Gastrocnemius medialis (tissue), 4 donors: ENCODE measurements around the gene C14orf180. TPM values are rescaled to one million over a fixed set of nuclear protein-coding genes. Genes with fewer than 3 reads are reported as not detected.

Experiments
- ATAC-seq, 2 donors: fragments of 150-250 bp; one replicate each; pipeline ENCODE4 v1.9.1; 2016
- DNase-seq, 2 donors: peaks; one replicate each; pipeline ENCODE4 v3.0.0-alpha.2; 2019
- H3K27ac ChIP-seq, 4 donors: fragments of 200-600 bp; sonication (generic); 1 replicate in 1 of 4; 2 replicates in 3 of 4; pipeline ENCODE4 v1.5.1; 2016 to 2018; ENCODE audit warnings: mild to moderate bottlenecking in 2 of 4, moderate library complexity in 1 of 4
- H3K27me3 ChIP-seq, 3 donors: fragments of 200-600 bp; sonication (generic) in 2 of 3; 1 replicate in 1 of 3; 2 replicates in 2 of 3; pipeline versions ENCODE4 v1.5.1 to v1.6.0; 2016 to 2019; ENCODE audit warnings: mild to moderate bottlenecking in 1 of 3, moderate library complexity in 1 of 3
- H3K36me3 ChIP-seq, 2 donors: fragments of 200-600 bp; sonication (generic) in 1 of 2; one replicate each; pipeline ENCODE4 v1.5.1; 2017 to 2018
- H3K4me1 ChIP-seq, 2 donors: fragments of 200-600 bp; sonication (generic) in 1 of 2; one replicate each; pipeline ENCODE4 v1.5.1; 2016 to 2017; ENCODE audit warnings: mild to moderate bottlenecking in 2 of 2
- H3K4me3 ChIP-seq, 4 donors: fragments of 200-600 bp; sonication (generic) in 3 of 4; 1 replicate in 1 of 4; 2 replicates in 3 of 4; pipeline ENCODE4 v1.5.1; 2016 to 2019; ENCODE audit warnings: mild to moderate bottlenecking in 2 of 4
- H3K9me3 ChIP-seq, 3 donors: fragments of 200-600 bp; sonication (generic) in 2 of 3; 1 replicate in 1 of 3; 2 replicates in 2 of 3; pipeline ENCODE4 v1.5.1; 2016 to 2019
- CTCF ChIP-seq, 5 experiments: fragments of 450-650 bp in 3 of 5; fragments of 200-600 bp in 2 of 5; sonication (generic) in 2 of 5; IDR thresholded peaks in 4 of 5; conservative IDR thresholded peaks in 1 of 5; 1 replicate in 4 of 5; 2 replicates in 1 of 5; pipeline ENCODE4 v1.5.1; 2016 to 2019; ENCODE audit warnings: antibody characterized with exemption in 5 of 5, mild to moderate bottlenecking in 3 of 5, moderate library complexity in 3 of 5
- POLR2A ChIP-seq, 2 donors: fragments of 450-650 bp; IDR thresholded peaks; one replicate each; pipeline ENCODE4 v1.6.1; 2017; ENCODE audit warnings: antibody characterized with exemption in 2 of 2, mild to moderate bottlenecking in 2 of 2, moderate library complexity in 2 of 2
- in situ Hi-C, 4 donors: fragments of 200-750 bp; cut with MboI; loops; one replicate each; pipeline versions ENCODE4 v1.15.0 to v1.8.0; 2017; ENCODE audit warnings: low sequenced_read_pairs in 4 of 4
- intact Hi-C: fragments of 100-400 bp; cut with DNase I; formaldehyde crosslinking; loops from one replicate; pipeline ENCODE4 v1.15.1; 2023; ENCODE audit warnings: low total_unique reads
- total RNA-seq, 4 donors: library from RNA; depleted of rRNA; stranded (reverse); fragments of >200 nt; gene quantifications; one replicate each; pipeline versions ENCODE4 v1.1.0 to v1.2.3, GENCODE V29; 2016

Gene C14orf180
- total RNA-seq, 4 donors from 2014 or later: 0.16 to 1.5 (median 0.25) TPM

GRCh38 chr14:104593710-104594136 is 14.2 kb downstream of the C14orf180 start:
- no peak overlapping the region for H3K4me3 ChIP-seq

GRCh38 chr14:104594310-104595046 is 14.9 kb downstream of the C14orf180 start:
- Histone ChIP-seq H3K27me3 (peaks cover 6 to 21% (median 14%) of the 10 kb centered on the region in 3 donors), H3K9me3 (no peaks in the 10 kb centered on the region), H3K4me3 (no peak overlapping the region), H3K27ac (no peak overlapping the region), H3K36me3 (no peaks in the 10 kb centered on the region), H3K4me1 (no peaks in the 10 kb centered on the region)
- no peak for TF ChIP-seq POLR2A (IDR thresholded peaks at IDR 0.05)
- TF ChIP-seq CTCF (IDR thresholded peaks at IDR 0.05 in 4 of 5, conservative IDR thresholded peaks at IDR 0.05 in 1 of 5): no peak
- ATAC-seq: no peak
- DNase-seq: no peak
- in situ Hi-C loops (no loop called here), intact Hi-C loops (no loop called here)

More at GRCh38 chr14:104593710-104594136, 14.2 kb downstream of the C14orf180 start:
- no peaks in the 10 kb centered on the region for H3K9me3 ChIP-seq
- in situ Hi-C loops (no loop called here), intact Hi-C loops (no loop called here)
- H3K27me3 ChIP-seq: peaks cover 0 to 13% (median 12%) of the 10 kb centered on the region in 3 donors
- TF ChIP-seq POLR2A (IDR thresholded peaks at IDR 0.05): no peak
- no peak for TF ChIP-seq CTCF (IDR thresholded peaks at IDR 0.05 in 4 of 5, conservative IDR thresholded peaks at IDR 0.05 in 1 of 5)
- DNase-seq (no peak), ATAC-seq (no peak)
- no peaks in the 10 kb centered on the region for H3K4me1 ChIP-seq
- H3K27ac ChIP-seq: no peak overlapping the region
- H3K36me3 ChIP-seq: no peaks in the 10 kb centered on the region

GRCh38 chr14:104595116-104595675 is 15.6 kb downstream of the C14orf180 start:
- ATAC-seq (no peak), DNase-seq (no peak)
- Histone ChIP-seq H3K4me1 (no peaks in the 10 kb centered on the region), H3K27ac (no peak overlapping the region), H3K9me3 (no peaks in the 10 kb centered on the region), H3K27me3 (peaks cover 12 to 28% (median 21%) of the 10 kb centered on the region in 3 donors), H3K4me3 (no peak overlapping the region), H3K36me3 (no peaks in the 10 kb centered on the region)
- in situ Hi-C loops: no loop called here
- intact Hi-C loops: no loop called here
- no peak for TF ChIP-seq POLR2A (IDR thresholded peaks at IDR 0.05)
- no peak for TF ChIP-seq CTCF (IDR thresholded peaks at IDR 0.05 in 4 of 5, conservative IDR thresholded peaks at IDR 0.05 in 1 of 5)

- Histone ChIP-seq H3K4me1 (no peaks in the 10 kb centered on the region), H3K27ac (no peak overlapping the region), H3K4me3 (no peak overlapping the region), H3K27me3 (peaks cover 17 to 36% (median 25%) of the 10 kb centered on the region in 3 donors), H3K36me3 (no peaks in the 10 kb centered on the region), H3K9me3 (no peaks in the 10 kb centered on the region)
- no peak for DNase-seq
- in situ Hi-C loops: no loop called here
- TF ChIP-seq CTCF (IDR thresholded peaks at IDR 0.05 in 4 of 5, conservative IDR thresholded peaks at IDR 0.05 in 1 of 5) (no peak), POLR2A (IDR thresholded peaks at IDR 0.05) (no peak)
- intact Hi-C loops: no loop called here
- no peak for ATAC-seq
These were observed 16.4 kb downstream of the C14orf180 start for GRCh38 chr14:104595911-104596450.
